Lower leg skin (tissue), 3 donors: ENCODE data around the gene CTNND2.

Source experiments
- CTCF ChIP-seq, 3 donors: fragments of 450-650 bp; IDR thresholded peaks; one replicate each; pipeline ENCODE4 v1.5.1; 2016; ENCODE audit warnings: antibody characterized with exemption in 3 of 3, mild to moderate bottlenecking in 3 of 3, moderate library complexity in 2 of 3
- POLR2A ChIP-seq, 2 donors: fragments of 450-650 bp; IDR thresholded peaks; one replicate each; pipeline ENCODE4 v1.6.1; 2016 to 2017; ENCODE audit warnings: antibody characterized with exemption in 2 of 2, mild to moderate bottlenecking in 1 of 2, moderate library complexity in 1 of 2

DNA sequence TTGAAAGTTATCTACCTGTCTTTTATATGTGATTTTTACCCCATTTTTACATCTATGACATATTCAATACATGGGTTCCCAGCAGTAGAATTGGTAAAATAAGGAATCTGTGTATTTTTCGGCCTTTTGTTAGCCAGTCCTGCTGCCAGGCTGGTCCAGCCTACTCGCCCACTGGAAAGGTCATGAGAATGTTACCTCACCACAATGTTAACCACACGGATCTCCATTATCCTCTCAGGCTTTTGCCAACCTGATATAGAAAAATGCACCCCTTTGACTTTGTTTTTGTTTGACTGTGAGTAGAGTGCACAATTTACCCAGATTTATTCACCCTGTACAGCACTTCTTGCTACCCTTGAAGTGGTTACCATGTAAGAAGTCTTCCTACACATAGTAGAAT lies 167.2 kb downstream of the CTNND2 start:
- TF ChIP-seq CTCF (IDR thresholded peaks at IDR 0.05) = no peak
- no peak for TF ChIP-seq POLR2A (IDR thresholded peaks at IDR 0.05)
